ENCODE results near the gene PSORS1C2. TPM values are rescaled to one million over a fixed set of nuclear protein-coding genes. Genes with fewer than 3 reads are reported as not detected.
A peak's percentile ranks its signal among the peaks of the same experiment; 100 is the strongest.
"Not testable (repeated sequence)": the region's sequence is repeated elsewhere in the genome, so short reads cannot be mapped to it uniquely, and the experiment has no call there.

The PSORS1C2 gene
- total RNA-seq (2021) (not detected in 2 replicates), Bru-seq, nascent RNA (not detected), BruChase-seq, experiment 1, labeled RNA remaining after a 2-hour chase (percentile 22 among the genes with signal in this experiment), BruChase-seq, experiment 2, labeled RNA remaining after a 6-hour chase (percentile 18 among the genes with signal in this experiment)
- long read RNA-seq, result 0 reads

DNA sequence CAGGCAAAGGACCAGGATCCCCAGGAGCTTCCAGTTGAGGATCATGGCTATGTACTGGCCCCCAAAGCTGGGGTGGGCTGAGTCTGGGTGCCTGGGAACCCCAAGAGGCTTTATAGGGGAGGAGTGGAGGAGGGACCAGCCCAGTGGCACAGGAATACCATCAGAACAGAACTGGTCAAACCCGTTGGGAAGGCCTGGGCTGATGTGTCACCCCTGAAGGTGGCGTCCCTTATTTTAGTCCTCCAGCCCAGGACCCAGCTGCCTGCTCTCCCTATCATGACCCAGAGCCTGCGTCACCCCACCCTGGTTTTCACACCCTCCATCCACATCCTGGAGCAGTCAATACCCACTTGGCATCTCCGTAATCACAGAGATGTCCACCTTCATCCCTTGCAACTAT, at the start of gene PSORS1C2:
TSS of gene PSORS1C2 (minus strand) at position 85 of the 400 bp plus-strand sequence. CDS start at position 45, 40 bp downstream.
- Histone ChIP-seq H3K4me2 (no peak within 1 kb of the TSS), H3K27ac (no peak within 1 kb of the TSS), H3K27me3 (ENCODE audit: insufficient read depth, low read depth) (no peaks in the 10 kb centered on the region), H4K20me1 (ENCODE audit: insufficient read depth) (no peaks in the 10 kb centered on the region), H3K79me2 (ENCODE audit: low read depth) (no peaks in the 10 kb centered on the region), H3K4me3 (no peak within 1 kb of the TSS), H3K9me2 (ENCODE audit: insufficient read depth) (no peaks in the 10 kb centered on the region), H3F3A (ENCODE audit: insufficient read depth, low read depth) (no peaks in the 10 kb centered on the region; the same call in 1 of the 2 replicates), H3K4me1 (replicated peaks; ENCODE audit: insufficient read depth) (no peaks in the 10 kb centered on the region), H2AFZ (no peak within 1 kb of the TSS), H3K9me3 (ENCODE audit: insufficient read depth, low read depth) (no peaks in the 10 kb centered on the region), H3K36me3 (ENCODE audit: low read depth) (no peaks in the 10 kb centered on the region)
- ChIA-PET POLR2A (ENCODE audit: unreplicated experiment) (interaction anchor here (0.6 kb wide), 1 partner anchor 421 kb away, joined by 3 read pairs; no protein-coding TSS in a partner anchor), CTCF (interaction anchor here (0.7 to 1.6 kb wide), 2 partner anchors 49 to 53 kb away, joined by 3 to 4 read pairs; no protein-coding TSS in a partner anchor)
- no TSS peak for BruUV-seq (replicated peaks)
- peak in 1 of 2 experiments; percentile 55 for DNase-seq
- TF ChIP-seq EZH2 (IDR thresholded peaks at IDR 0.05; ENCODE audit: low read depth), result no peak
- TF ChIP-seq, protein P1, sequence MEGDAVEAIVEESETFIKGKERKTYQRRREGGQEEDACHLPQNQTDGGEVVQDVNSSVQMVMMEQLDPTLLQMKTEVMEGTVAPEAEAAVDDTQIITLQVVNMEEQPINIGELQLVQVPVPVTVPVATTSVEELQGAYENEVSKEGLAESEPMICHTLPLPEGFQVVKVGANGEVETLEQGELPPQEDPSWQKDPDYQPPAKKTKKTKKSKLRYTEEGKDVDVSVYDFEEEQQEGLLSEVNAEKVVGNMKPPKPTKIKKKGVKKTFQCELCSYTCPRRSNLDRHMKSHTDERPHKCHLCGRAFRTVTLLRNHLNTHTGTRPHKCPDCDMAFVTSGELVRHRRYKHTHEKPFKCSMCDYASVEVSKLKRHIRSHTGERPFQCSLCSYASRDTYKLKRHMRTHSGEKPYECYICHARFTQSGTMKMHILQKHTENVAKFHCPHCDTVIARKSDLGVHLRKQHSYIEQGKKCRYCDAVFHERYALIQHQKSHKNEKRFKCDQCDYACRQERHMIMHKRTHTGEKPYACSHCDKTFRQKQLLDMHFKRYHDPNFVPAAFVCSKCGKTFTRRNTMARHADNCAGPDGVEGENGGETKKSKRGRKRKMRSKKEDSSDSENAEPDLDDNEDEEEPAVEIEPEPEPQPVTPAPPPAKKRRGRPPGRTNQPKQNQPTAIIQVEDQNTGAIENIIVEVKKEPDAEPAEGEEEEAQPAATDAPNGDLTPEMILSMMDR (conservative IDR thresholded peaks at IDR 0.05), result no peak
- intact Hi-C loops (cut with micrococcal nuclease; ENCODE audit: unreplicated experiment), result loop anchor here (5.0 kb wide), 1 partner anchor 228 kb away; no protein-coding TSS in a partner anchor

DNA sequence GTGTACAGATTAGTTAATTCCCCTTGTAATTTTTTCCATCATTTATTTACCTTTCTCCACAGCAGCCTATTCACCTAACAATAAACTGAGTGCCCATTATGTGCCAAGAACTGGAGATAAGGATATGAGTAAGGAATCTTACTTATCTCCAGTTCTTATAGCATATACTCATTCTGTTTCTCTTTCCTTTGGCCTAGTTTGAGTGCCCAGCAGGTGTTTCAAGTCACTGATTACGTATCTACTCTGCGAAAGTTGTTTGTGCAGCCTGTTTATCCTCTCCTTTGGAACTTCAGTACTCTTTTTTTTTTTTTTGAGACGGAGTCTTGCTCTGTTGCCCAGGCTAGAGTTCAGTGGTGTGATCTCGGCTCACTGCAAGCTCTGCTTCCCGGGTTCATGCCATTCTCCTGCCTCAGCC, 48.9 kb upstream of the PSORS1C2 start:
- Histone ChIP-seq H3K79me2 (ENCODE audit: low read depth) (no peaks in the 10 kb centered on the region), H3K4me2 (0 out of 2 replicates have a peak overlapping the region, but pooled peaks have one; percentile 20), H3F3A (ENCODE audit: insufficient read depth, low read depth) (peaks cover 9% of the 10 kb centered on the region; the same call in 1 of the 2 replicates), H4K20me1 (ENCODE audit: insufficient read depth) (no peaks in the 10 kb centered on the region), H3K4me1 (replicated peaks; ENCODE audit: insufficient read depth) (peaks cover 7% of the 10 kb centered on the region; the same call in 1 of the 2 replicates), H3K9me3 (ENCODE audit: insufficient read depth, low read depth) (no peaks in the 10 kb centered on the region), H3K27me3 (ENCODE audit: insufficient read depth, low read depth) (no peaks in the 10 kb centered on the region), H3K4me3 (no peak overlapping the region), H3K36me3 (ENCODE audit: low read depth) (no peaks in the 10 kb centered on the region), H3K9me2 (ENCODE audit: insufficient read depth) (no peaks in the 10 kb centered on the region), H2AFZ (0 out of 2 replicates have a peak overlapping the region, but pooled peaks have one; percentile 12), H3K27ac (no peak overlapping the region)
- ChIA-PET CTCF (interaction anchor here (1.0 kb wide), 1 partner anchor 49 kb away, joined by 4 read pairs; the partner anchor contains the start of gene PSORS1C2), POLR2A (ENCODE audit: unreplicated experiment) (no interaction called here)
- intact Hi-C loops (cut with micrococcal nuclease; ENCODE audit: unreplicated experiment), result no loop called here
- BruUV-seq (replicated peaks), result no TSS peak
- peak in 1 of 2 experiments; percentile 84 for DNase-seq
- no peak for TF ChIP-seq EZH2 (IDR thresholded peaks at IDR 0.05; ENCODE audit: low read depth)
- TF ChIP-seq, protein P1 (conservative IDR thresholded peaks at IDR 0.05), result no peak

DNA sequence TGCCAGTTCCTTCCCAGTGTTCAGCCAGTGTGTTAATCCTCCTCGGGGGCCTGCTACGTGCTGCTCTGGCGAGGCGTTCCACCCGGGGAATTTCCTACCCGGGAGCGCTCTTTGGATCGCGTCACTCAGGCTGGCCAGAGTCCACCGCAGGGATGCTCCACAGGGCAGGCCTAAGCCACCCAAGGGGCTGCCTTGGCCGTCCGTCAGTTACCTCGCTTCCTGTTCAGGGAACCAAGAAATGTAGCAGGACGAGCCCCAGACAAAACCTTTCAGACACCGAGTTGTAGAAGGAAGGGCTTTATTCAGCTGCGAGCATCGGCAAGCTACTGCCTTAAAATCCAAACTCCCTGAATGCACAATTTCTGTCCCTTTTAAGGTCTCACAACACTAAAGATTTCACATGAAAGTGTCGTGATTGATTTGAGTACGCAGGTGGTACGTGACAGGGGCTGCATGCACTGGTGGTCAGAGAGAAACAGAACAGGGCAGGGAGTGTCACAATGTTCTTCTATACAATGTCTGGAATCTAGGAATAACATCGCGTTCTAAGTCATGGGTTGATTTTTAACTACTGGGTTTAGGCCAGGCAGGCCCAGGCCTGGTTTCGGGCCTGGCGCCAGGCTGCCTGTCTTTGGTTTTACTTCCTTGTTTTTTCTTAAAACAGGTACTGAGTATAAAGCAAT, 47.3 kb upstream of the PSORS1C2 start:
- no peaks in the 10 kb centered on the region for H4K20me1 ChIP-seq (ENCODE audit: insufficient read depth)
- ChIA-PET CTCF (interaction anchor here (0.6 kb wide), 1 partner anchor 209 kb away, joined by 3 read pairs; no protein-coding TSS in a partner anchor), POLR2A (ENCODE audit: unreplicated experiment) (no interaction called here)
- H3K9me3 ChIP-seq (ENCODE audit: insufficient read depth, low read depth), result no peaks in the 10 kb centered on the region
- H3K4me1 ChIP-seq (replicated peaks; ENCODE audit: insufficient read depth), result peaks cover 7% of the 10 kb centered on the region; the same call in 1 of the 2 replicates
- no peak overlapping the region for H3K4me3 ChIP-seq
- no peak for DNase-seq
- H3K79me2 ChIP-seq (ENCODE audit: low read depth), result no peaks in the 10 kb centered on the region
- no peaks in the 10 kb centered on the region for H3K9me2 ChIP-seq (ENCODE audit: insufficient read depth)
- intact Hi-C loops (cut with micrococcal nuclease; ENCODE audit: unreplicated experiment), result no loop called here
- no peak overlapping the region for H2AFZ ChIP-seq
- peaks cover 9% of the 10 kb centered on the region; the same call in 1 of the 2 replicates for H3F3A ChIP-seq (ENCODE audit: insufficient read depth, low read depth)
- H3K36me3 ChIP-seq (ENCODE audit: low read depth), result no peaks in the 10 kb centered on the region
- H3K4me2 ChIP-seq, result no peak overlapping the region
- H3K27ac ChIP-seq, result no peak overlapping the region
- no TSS peak for BruUV-seq (replicated peaks)
- no peaks in the 10 kb centered on the region for H3K27me3 ChIP-seq (ENCODE audit: insufficient read depth, low read depth)
- TF ChIP-seq, protein P1 (conservative IDR thresholded peaks at IDR 0.05), result no peak
- no peak for TF ChIP-seq EZH2 (IDR thresholded peaks at IDR 0.05; ENCODE audit: low read depth)

DNA sequence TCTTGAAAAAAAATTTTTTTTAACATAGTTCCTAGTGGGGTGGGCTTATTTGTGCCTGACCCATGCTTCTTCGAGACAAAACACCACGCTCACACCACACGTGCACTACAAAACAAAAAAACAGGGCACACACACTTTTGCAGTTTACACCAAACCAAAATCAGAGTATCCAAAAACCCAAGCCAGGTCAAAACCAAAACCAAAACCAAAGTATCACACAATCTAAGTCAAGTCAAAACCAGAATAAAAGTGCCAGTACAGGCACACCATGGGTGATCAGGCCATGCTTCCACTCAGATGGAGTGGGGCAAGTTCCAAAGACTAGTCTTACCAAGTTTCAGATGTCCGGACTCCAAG, 46.8 kb upstream of the PSORS1C2 start:
- H3K79me2 ChIP-seq (ENCODE audit: low read depth); H3K36me3 ChIP-seq (ENCODE audit: low read depth); intact Hi-C loops (cut with micrococcal nuclease; ENCODE audit: unreplicated experiment); H3K27me3 ChIP-seq (ENCODE audit: insufficient read depth, low read depth); H3K9me2 ChIP-seq (ENCODE audit: insufficient read depth); H3K4me1 ChIP-seq (replicated peaks; ENCODE audit: insufficient read depth); H4K20me1 ChIP-seq (ENCODE audit: insufficient read depth); H2AFZ ChIP-seq; DNase-seq; H3K9me3 ChIP-seq (ENCODE audit: insufficient read depth, low read depth); H3K27ac ChIP-seq; H3K4me2 ChIP-seq; H3K4me3 ChIP-seq; CTCF ChIA-PET; POLR2A ChIA-PET (ENCODE audit: unreplicated experiment); H3F3A ChIP-seq (ENCODE audit: insufficient read depth, low read depth): not testable (repeated sequence)
- BruUV-seq (replicated peaks), result TSS peak; percentile 75

DNA sequence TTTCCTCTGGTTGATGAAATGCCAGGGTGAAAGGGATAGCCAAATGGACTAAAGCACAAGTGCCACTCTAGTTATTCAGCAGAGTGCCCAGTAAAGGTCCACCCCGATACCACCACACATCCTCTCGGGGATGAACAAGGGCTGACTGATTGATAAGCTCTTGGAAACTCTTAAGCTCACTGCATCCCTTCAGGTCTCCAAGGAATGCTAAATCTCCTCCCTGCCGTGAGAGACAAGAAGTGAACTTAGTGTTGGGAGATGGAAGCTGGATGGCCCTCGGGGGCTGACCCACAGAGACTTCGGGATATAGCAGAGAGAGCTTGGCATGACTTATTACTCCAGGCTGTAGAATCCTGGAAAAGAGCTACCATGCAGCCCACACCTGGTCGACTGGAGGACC, 45.0 kb upstream of the PSORS1C2 start:
- DNase-seq; H4K20me1 ChIP-seq (ENCODE audit: insufficient read depth); H3K79me2 ChIP-seq (ENCODE audit: low read depth); H2AFZ ChIP-seq; H3K36me3 ChIP-seq (ENCODE audit: low read depth); H3F3A ChIP-seq (ENCODE audit: insufficient read depth, low read depth); H3K27ac ChIP-seq; H3K9me3 ChIP-seq (ENCODE audit: insufficient read depth, low read depth); H3K4me1 ChIP-seq (replicated peaks; ENCODE audit: insufficient read depth); H3K4me2 ChIP-seq; H3K9me2 ChIP-seq (ENCODE audit: insufficient read depth); POLR2A ChIA-PET (ENCODE audit: unreplicated experiment); CTCF ChIA-PET; H3K4me3 ChIP-seq; BruUV-seq (replicated peaks); H3K27me3 ChIP-seq (ENCODE audit: insufficient read depth, low read depth); intact Hi-C loops (cut with micrococcal nuclease; ENCODE audit: unreplicated experiment): not testable (repeated sequence)

Measured in PC-9 (cell line).